HG03103 (cell line): ENCODE measurements around the gene ZSWIM6.

Experiments used
- ATAC-seq: cut with Tn5 transposase; IDR thresholded peaks from one replicate; pipeline ENCODE4 v1.9.1; 2021; ENCODE audit warnings: low read depth; ENCODE audit not compliant: unreplicated experiment

Gene ZSWIM6

GRCh38 chr5:61306531-61307131, 25.4 kb upstream of the ZSWIM6 start:
- ATAC-seq = peak; percentile 68

- no peak for ATAC-seq
Observed at GRCh38 chr5:61307191-61307590, 24.9 kb upstream of the ZSWIM6 start.

- no peak for ATAC-seq
Observed at GRCh38 chr5:61307611-61308010, 24.4 kb upstream of the ZSWIM6 start.

GRCh38 chr5:61308712-61309111, 23.3 kb upstream of the ZSWIM6 start:
- no peak for ATAC-seq

GRCh38 chr5:61309115-61309514, 22.9 kb upstream of the ZSWIM6 start:
- no peak for ATAC-seq

GRCh38 chr5:61311056-61311610, 20.9 kb upstream of the ZSWIM6 start:
- ATAC-seq = no peak

- ATAC-seq = no peak
Observed at GRCh38 chr5:61311836-61312808, 19.9 kb upstream of the ZSWIM6 start.

GRCh38 chr5:61313960-61314681, 17.9 kb upstream of the ZSWIM6 start:
- no peak for ATAC-seq

- no peak for ATAC-seq
Observed at GRCh38 chr5:61318376-61318775, 13.7 kb upstream of the ZSWIM6 start.

GRCh38 chr5:61319388-61320146, 12.5 kb upstream of the ZSWIM6 start:
- ATAC-seq = peak; percentile 98

GRCh38 chr5:61320860-61321259, 11.2 kb upstream of the ZSWIM6 start:
- ATAC-seq = no peak

GRCh38 chr5:61321669-61322068, 10.4 kb upstream of the ZSWIM6 start:
- no peak for ATAC-seq

GRCh38 chr5:61322738-61323725, 9.0 kb upstream of the ZSWIM6 start:
- ATAC-seq = no peak

GRCh38 chr5:61327760-61328753, 4.0 kb upstream of the ZSWIM6 start:
- peak; percentile 26 for ATAC-seq

GRCh38 chr5:61328791-61329549, 3.1 kb upstream of the ZSWIM6 start:
- no peak for ATAC-seq

GRCh38 chr5:61329550-61330128, 2.4 kb upstream of the ZSWIM6 start:
- no peak for ATAC-seq

GRCh38 chr5:61330341-61330844, 1.7 kb upstream of the ZSWIM6 start:
- ATAC-seq = no peak
